DMS 273 (cell line): ENCODE measurements around the gene RAD50.
"Not testable (repeated sequence)": the region's sequence is repeated elsewhere in the genome, so short reads cannot be mapped to it uniquely, and the experiment has no call there.

Source experiments
- DNase-seq: peaks from one replicate; lab custom pipeline; 2025; ENCODE audit not compliant: unreplicated experiment; lab: John Stamatoyannopoulos, UW

RAD50 gene

DNA sequence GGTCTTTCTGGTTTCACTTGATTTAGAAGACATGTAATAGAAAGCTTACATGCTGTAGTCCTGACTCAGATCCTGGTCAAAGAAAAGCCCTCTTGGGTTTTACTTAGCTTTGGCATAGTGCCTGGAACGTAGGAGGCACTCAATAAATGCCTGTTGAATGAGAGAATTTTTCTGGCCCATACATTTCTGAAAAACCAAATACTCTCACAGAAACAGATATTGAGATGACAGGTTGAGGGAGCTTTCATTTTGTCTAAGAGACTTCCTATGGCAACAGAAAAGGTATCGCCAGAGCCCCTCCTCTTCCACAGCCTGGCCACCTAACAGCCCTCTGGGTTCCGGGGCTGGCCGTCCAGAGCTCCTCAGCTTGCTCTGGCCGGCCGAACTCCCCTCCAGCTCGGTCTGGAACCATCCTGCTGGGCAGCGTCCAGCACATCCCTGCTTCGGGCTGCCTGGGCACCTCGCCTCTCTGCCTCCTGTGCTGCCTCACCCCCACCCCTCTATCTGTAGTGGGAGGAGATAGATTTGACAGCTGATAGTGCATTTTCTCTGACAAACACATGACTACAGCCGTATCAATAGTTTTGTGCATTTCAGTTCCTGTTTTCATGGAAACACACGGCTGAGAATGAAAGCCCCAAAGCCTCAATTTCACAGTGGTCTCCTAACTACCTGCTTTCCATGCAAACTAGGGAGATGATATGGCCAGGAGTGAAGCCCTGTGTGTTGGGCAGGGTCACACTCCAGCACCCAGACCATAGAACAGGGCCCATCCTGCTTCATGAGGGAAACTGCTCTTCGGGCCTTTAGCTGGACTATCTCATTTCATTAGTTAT, 118.1 kb downstream of the RAD50 start:
- peak; percentile 17 for DNase-seq

DNA sequence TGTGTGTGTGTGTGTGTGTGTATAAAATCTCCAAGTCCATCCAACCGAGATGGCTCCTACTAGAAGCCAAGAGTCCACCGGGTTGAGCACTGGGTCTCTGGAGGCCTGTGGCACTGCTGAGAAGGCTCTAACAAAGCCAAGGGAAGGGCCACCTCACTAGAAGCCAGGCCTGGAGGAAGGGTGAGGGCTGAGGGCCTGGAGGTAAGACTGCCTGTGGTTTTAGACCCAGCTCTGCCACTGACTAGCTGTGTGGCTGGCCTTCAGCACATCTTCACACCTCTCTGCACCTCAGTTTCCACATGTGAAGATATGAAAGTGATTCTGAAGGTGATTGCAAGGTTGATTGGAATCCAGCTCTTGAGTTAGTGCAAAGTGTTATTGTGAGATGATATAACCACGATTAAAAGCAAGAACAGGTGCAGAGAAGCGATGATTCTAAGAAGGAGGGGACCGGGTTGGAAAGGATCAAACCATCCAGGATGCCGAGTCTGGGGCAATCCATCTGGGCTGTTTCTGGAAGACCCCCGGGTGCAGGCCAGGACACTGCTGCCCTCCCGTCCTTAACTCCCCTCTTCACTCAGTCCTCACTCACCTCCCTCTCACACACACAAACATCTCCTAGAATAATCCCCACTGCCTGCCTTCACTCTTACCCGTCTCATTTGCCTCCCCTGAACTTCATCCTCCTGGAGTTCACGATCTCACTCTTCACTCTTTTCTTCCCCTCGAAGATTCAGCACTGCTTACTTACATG, 119.3 kb downstream of the RAD50 start:
- no peak for DNase-seq

DNA sequence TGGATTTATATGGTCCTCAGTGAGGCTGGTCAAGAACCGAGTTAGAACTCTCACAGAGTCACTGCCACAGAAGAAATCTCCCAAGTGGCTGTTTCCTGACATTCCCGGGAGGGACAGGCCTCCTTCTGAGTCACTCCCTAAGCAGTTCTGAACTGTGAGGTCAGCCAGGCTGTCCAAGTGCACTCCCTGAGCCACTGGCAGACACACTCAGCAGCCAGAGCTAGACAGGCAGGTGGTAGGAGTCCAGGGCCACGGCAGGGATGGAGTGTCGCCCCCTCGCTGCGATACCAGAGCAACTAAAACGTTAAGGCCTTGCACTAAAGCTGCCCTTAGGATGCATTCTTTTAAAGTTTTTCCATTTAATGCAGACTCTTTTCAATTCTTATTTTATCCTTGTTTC, 120.4 kb downstream of the RAD50 start:
- DNase-seq: no peak

DNA sequence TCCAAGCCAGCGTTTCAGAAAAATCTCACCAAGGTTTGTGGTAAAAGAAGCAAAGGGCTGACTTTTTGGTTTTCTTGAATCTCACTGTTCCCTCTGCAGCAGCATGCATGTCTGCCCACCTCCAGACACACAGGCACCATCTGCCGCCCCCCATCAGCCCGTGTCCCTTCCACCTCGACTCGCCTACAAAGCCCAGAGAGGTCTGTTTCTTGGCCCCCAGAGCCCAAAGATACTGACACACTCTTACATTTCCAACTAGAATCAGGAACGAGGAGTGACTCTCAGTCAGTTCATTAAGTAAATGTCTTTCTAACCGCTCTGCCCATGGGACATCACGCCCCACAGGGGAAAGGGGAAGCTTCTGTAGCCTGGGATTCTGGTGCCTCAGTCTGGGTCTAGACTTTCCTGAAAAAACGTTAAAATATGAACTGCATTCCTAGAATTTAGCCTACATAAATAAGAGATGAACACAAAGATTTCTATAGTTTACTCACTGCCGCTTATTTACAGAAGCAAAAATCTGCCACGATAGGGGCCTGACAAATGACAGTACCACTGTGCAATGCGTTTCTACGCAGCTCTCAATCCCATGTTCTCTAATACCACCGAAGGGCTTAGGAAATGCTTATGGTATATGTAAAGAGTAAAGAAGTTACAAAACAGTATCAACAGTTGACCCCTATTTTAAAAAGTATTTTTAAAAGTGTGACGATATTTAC, 121.1 kb downstream of the RAD50 start:
- peak; percentile 19 for DNase-seq

DNA sequence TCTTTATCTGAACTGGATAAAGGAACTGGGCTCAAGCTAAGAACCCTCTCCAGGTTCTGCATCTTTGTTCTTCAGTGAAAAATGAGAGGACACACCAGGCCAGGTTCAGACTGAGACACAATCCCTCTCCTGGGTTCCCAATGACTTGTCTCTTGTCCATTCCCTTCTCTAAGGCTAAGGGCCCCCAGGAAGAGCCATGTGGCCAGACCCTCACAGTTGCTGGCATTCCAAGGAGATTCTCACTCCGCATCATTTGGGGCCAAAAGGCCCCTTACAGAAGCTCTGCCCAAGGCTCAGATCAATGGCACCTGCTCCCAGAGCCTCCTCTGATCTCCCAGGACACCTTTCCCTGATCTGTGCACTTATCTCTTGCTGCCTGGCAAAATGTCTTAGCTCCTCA, 122.0 kb downstream of the RAD50 start:
- no peak for DNase-seq

DNA sequence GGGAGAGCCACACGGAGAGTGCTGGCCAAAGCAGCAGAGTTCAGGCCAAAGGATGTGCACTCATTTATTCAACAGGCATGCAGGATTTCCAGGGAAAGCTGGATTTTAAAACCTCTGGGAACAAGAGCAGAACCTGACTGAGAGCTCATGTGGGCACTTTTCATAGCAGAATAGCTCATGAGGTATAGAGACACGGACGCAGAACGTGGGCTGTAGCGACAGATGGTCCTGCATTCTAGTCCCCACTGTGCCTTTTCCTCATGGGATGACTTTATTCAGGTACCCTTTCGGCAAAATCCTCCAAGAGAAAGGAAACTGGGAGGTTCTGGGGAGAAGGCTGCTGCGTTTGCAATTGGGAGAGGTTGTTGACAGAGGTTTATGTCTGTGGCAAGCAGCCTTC, 122.4 kb downstream of the RAD50 start:
- DNase-seq: no peak

DNA sequence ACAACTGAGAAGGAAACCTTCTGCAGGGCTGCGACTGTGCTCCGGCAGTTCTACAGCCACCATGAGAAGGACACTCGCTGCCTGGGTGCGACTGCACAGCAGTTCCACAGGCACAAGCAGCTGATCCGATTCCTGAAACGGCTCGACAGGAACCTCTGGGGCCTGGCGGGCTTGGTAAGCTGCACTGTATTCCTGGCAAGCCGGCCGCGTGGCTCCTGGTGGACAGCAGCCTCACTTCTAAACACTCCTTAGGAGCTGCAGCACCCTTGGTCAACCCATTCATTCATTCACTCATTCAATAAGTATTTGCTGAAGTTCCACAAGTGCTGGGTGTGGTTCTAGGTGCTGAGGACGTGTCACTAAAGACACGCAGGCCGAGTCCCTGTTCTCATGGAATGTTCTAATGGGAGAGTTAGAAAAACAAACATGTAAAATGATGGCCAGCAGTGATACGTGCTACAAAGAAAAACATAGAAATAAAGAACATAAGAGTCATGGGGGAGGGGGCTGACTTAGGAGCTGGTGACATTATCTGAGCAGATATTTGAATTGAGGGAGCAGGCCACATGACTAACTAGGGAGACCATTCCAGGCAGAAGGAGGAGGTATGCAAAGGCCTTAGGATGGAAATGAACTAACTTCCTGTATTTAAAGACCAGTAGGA, 123.1 kb downstream of the RAD50 start:
- no peak for DNase-seq

DNA sequence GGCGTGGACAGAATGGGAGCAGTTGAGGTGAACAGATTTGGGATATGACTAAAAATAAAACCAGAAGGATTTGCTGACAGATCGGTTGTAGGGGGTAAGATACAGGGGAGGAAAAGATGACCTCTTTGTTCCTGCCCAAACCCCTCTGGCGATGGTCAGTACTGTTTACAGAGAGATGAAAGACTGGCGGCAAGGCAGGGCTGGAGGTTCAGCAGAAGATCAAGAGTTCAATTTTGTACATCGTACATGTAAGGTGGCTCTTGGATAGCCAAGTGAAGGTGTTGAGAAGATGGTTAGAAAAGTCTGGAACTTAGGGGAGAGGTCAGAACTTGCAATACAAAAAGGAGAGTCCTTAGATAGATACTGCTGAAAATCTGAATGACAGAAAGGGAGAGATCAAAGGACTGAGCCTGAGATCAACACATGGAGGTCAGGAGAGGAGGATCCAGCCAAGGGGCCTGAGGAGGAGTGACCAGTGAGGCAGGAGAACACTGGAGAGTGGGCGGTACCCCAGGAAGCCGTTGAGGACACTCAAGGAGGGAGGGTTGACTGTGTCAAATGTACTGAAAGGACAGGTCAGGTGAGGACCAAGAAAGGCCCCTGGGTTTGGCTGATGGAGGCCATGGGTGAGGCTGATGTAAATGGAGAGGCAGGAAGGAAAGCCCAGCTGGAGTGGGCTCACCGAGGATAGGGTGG, 124.2 kb downstream of the RAD50 start:
- no peak for DNase-seq

DNA sequence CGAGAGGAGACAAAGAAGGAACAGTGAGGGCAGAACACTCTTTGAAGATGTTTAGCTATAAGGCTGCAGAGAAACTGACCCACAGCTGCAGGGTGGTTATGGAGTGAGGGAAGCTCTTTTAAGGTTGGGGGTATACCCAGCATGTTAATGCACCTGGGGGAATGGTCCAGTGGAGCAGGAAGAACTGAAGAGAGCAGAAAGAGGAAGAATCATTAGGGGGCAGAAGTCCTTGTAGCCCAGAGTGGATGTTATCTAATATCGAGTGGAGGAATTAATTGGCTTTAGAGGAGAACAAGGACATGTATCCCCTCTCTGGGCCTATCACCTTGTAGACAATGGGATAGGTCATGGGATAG, 124.7 kb downstream of the RAD50 start:
- DNase-seq: no peak

DNA sequence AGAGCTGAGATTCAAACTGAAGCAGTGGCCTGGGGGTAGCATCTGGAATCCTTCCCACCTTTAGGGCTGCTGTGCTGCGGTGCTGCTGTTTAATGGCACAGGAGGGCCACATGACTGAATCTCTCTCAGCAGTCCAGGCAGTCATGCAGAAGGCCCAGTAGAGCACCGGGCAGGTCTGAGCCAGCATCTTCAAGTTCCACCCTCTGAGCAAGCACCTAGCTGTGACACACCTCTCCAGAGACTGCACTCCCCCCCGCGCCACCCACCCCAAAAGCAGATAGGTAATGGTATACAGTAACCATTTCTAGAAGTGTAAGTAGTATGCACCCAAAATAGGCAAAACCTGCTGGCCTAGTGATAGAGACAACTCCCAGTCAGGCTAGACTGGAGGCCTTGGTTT, 125.2 kb downstream of the RAD50 start:
- no peak for DNase-seq

DNA sequence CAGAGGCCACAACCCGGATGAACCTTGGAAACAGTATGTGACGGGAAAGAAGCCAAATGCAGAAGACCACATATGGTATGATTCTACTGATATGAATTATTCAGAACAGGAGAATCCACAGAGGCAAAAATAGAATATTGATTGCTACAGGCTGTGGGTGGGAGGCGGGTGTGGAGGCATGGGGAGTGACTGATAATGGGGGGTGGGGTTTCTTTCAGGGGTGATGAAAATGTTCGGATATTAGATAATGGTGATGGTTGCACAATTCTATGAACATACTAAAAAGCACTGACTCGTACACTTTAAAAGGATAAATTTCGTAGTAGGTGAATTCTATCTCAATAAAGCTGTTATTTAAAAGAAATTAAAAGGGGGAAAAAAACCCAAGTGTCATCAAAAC, 127.7 kb downstream of the RAD50 start:
- no peak for DNase-seq

DNA sequence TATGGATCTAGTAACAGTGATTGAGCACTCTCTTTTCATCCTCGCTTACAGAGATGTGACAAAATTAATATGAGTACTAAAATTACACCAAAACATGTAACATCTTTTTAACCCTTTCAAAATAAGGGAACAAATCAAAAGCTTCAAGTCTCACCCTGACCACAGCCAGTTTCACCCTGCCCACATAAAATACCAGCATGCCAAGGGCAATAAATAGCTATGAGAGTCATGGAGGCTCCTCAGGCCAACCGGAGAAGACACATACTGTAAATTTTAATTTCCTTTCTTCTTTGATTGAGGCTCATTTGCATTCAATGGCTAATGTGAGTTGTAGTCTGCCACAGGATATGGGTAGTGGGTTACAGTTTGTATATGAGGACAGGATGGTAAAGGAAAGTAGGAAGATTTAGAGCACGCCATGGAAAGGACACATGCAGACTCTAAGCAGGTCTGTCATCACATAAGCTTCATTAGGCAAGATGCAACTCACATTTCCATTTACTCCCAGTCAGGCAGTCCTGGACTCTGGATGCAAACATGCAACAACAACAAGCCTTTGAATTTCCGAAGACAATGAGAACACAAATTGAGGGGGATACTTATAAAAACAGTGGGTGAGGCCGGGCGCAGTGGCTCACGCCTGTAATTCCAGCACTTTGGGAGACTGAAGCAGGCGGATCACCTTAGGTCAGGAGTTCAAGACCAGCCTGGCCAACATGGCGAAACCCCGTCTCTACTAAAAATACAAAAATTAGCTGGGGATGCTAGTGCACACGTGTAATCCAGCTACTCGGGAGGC, 128.3 kb downstream of the RAD50 start:
- no peak for DNase-seq

DNA sequence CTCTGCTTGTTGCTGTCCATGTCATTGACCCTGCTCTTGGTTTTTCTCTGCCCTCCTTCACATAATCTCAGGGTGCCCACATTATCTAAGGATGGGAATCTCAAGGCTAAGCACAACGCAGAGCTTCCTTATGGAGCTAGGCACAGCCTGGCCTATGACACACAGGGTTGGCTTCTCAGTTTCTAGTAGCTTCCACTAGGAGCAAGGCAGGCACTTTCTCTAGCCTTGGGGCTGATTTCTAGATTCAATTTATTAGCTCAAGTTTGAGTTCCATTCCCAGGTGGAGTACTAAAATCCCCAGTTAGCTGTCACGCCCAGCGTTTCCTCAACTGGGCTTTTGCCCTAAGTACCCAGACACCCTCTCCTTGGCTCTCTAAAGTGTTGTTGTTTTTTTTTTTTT, 129.4 kb downstream of the RAD50 start:
- DNase-seq: no peak

DNA sequence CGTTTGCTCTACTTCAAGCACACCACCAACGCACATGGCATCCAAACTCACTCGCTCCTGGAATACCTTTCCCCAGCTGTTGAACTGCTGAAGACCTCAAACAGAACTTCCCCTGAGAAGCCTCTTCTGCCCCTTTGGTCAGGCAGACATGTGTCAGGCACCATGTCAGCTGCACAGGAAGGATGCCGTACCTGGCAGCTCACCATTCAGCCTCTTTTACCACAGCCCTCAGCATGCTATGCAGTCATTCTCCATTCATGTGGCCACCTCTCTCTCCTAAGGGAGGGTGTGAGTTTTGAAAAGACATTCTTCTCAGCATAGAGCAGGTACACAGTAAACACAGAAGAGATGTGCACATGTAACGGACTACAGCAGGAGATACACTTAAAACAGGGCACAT, 131.2 kb downstream of the RAD50 start:
- DNase-seq: no peak

DNA sequence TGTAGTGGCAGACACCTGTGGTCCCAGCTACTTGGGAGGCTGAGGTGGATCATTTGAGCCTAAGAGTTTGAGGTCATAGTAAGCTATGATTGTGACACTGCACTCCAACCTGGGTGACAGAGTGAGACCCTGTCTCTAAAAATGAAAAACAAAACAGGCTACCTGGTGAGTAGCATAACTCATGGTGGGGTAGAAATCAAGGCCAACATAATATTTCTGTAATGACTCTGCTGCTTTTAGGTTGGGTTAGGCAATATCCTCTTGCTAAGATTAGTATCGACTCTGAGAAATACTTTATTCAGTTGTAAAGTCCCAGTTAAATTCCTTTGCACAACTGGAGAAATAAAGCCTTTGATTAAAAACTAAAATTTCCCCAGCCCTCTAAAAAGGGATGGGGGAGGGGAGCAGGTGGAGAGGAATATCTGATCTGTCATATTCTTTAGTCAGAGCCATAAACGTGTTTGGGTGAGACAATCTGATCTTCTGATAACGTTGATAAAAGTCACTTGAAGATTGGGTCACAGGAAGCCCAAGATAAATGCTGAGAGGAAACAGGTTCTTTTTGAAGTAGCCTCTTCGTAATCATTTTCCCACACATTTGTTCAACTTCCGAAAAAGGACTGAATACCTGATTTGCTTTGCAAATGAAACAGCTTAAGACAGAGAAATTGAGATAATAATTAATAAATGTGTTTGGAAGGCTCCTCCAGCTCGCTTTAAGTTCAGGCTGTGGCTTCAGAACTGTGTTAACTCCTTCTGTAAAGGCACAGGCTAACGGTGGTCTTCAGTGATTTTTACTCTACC, 132.0 kb downstream of the RAD50 start:
- DNase-seq: no peak

DNA sequence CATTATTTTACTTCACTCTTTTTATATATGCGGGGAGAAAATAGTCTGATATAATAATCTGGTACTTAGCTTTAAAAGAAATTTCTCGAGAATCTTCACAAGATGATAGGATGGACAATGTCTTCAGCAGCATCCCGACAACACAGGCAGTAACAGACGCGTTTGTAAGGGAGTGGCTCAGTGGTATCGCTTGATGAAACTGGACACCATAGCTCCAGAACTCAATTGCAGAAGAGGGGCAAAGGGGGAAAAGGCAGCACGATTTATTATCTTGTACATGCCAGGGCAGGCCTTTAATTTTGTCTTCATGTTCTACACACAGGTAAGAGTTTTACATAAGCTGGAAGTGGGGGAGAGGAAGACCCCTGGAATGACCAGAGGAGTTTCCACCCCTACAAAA, 132.7 kb downstream of the RAD50 start:
- no peak for DNase-seq

DNA sequence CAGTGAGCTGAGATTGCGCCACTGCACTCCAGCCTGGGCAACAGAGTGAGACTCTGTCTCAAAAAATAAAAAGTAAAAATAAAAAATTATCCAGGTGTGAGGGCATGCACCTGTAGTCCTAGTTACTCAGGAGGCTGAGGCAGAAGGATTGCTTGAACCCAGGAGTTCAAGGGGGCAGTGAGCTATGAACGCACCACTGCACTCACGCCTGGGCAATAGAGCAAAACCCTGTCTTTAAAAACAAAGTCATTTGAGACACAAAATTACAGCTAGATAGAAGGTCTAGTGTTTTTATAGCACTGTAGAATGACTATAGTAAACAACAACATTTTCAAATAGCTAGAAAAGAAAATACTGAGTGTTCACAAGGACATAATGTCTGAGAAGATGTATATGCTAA, 133.4 kb downstream of the RAD50 start:
- DNase-seq: no peak

DNA sequence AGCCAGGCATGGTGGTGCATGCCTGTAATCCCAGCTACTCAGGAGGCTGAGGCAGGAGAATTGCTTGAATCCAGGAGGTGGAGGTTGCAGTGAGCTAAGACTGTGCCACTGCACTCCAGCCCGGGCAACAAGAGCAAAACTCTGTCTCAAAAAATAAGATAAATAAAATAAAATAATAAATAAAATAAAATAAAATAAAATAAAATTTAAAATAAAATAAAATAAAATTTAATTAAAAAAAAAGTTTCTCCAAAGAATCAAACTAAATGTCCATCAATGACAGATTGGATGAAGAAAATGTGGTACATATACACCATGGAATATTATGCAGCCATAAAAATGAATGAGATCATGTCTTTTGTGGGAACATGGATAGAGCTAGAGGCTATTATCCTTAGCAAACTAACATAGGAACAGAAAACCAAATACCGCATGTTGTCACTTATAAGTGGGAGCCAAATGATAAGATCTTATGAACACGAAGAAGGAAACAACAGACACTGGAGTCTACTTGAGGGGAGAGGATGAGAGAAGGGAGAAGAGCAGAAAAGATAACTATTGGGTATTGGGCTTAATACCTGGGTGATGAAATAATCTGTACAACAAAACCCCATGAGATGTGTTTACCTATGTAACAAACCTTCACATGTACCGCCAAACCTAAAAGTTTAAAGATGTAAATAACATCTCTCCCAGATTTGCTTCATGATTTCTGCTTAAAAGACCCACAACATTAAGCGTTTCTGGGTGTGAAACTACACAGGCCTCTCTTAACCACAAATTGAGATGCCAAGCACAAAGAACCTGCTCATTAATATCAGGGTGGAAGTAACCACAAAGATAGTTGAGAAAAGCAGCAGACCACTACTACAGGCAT, 135.2 kb downstream of the RAD50 start:
- not testable (repeated sequence) for DNase-seq
